Measurements from ENCODE around the gene TRIM63.
A peak's percentile ranks its signal among the peaks of the same experiment; 100 is the strongest.

TRIM63 gene

GRCh38 chr1:26015358-26015757 is 52.1 kb downstream of the TRIM63 start:
- no peak for DNase-seq

GRCh38 chr1:26014179-26014578 is 53.3 kb downstream of the TRIM63 start:
- no peak for DNase-seq

- DNase-seq, result no peak
These were observed 54.6 kb downstream of the TRIM63 start for GRCh38 chr1:26012864-26013263.

GRCh38 chr1:26010825-26011224 is 56.6 kb downstream of the TRIM63 start:
- no peak for DNase-seq

GRCh38 chr1:26009796-26010447 is 57.5 kb downstream of the TRIM63 start:
- no peak for DNase-seq

GRCh38 chr1:26006710-26007109 is 60.7 kb downstream of the TRIM63 start:
- no peak for DNase-seq

GRCh38 chr1:26005434-26006105 is 61.9 kb downstream of the TRIM63 start:
- peak; percentile 73 for DNase-seq

- no peak for DNase-seq
These were observed 63.7 kb downstream of the TRIM63 start for GRCh38 chr1:26003756-26004155.

GRCh38 chr1:26003262-26003661 is 64.2 kb downstream of the TRIM63 start:
- no peak for DNase-seq

All from femur (tissue), 1 donor.